ENCODE measurements around the gene TNFSF8.

DNA sequence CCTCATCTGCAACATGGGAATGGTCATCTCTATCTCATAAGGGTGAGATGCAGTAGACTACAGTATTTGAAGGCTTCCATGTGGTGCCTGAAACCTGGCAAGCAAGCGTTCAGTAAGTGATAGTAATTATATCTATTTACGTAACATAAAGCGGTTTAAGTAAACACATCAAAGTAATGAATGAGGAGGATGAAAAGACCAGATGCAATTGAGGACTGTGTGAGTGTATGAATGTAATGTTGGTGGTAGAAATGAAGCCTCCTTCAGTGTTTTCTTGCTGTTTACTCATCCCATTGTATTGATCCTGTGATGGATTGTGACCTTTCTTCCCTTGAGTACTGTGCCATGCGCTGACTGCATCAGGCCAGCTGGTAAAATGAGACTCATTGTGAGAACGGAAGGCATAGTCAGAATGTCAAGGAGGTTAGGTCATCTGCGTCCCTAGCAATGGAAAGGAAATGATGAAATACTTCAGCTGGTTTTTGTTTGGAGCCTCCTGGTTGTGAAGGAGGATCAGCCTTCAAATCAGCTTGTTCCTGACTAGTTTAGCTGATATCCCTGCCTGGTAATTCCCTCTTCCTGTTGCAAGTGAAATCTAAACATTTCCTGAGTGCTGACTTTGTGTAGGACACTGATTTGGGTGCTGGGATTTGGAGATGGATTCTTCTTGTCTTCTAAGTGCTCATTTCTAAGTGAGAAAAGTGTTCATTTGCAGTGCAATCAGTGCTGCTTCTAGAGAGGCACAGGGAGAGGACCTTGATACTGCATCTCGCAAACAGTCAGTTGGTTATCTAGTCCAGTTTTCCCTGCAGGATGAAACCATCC is 35.6 kb downstream of the TNFSF8 start:
- TF ChIP-seq, protein P1, sequence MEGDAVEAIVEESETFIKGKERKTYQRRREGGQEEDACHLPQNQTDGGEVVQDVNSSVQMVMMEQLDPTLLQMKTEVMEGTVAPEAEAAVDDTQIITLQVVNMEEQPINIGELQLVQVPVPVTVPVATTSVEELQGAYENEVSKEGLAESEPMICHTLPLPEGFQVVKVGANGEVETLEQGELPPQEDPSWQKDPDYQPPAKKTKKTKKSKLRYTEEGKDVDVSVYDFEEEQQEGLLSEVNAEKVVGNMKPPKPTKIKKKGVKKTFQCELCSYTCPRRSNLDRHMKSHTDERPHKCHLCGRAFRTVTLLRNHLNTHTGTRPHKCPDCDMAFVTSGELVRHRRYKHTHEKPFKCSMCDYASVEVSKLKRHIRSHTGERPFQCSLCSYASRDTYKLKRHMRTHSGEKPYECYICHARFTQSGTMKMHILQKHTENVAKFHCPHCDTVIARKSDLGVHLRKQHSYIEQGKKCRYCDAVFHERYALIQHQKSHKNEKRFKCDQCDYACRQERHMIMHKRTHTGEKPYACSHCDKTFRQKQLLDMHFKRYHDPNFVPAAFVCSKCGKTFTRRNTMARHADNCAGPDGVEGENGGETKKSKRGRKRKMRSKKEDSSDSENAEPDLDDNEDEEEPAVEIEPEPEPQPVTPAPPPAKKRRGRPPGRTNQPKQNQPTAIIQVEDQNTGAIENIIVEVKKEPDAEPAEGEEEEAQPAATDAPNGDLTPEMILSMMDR (IDR thresholded peaks at IDR 0.05) = no peak
- TF ChIP-seq POLR2A (IDR thresholded peaks at IDR 0.05) = no peak
